ENCODE data around the gene HIBADH.

HIBADH gene

DNA sequence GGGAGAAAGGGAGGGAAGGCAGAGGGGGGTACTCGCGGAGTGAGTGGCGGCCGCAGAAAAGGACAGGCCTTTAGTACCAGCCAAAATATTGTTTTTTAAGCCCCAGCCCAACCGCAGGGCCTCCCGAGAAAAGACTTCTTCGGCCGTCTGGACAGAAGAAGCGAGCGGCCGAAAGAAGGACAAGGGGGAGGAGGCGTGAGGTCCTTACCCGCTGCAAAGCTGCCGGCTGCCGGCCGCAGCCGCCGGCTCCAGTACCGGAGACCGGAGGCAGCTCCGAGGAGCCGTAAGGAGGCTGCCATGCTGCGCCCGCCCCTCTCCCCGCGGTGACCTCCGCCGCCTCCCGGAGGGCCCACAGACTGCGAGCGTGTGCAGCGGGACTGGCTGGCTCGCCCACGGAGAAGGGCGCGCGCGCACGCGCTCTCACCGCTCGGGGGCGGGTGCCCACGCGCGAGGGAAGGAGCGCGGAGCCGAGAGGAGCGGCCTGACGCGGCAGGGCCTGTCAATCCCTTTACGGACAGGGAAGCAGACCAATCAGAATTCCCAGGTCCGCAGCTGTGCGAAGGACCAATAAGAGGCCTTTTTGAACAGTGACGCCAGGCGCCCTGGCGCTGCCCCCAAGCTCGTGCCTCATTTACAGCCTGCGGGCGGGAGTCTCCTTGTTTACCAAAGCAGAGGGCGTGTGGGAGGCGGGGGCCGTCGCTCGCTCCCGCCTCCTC, at the start of gene HIBADH:
HIBADH (minus strand) TSS at position 394 of the 716 bp plus-strand sequence; CDS start at position 299, 95 bp downstream.
- DNase-seq (ENCODE audit: low read depth) = peak; percentile 92

DNA sequence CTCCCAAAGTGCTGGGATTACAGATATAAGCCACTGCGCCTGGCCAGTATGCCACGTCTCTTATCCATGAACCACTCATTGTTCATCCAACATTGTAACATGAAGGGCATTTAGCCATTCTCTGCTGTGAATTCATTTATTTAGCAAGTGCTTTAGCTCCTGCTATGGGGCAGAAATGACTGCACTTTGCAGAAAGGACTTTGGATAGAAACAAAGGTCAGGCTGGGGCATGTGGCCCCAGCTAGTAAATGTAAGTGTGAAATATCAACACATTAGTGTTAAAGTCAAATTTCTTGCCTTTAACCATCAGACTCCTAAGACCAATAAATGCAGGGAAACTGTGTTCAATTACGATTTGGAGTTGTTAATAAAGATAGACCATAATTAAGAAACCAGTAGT, 49.5 kb upstream of the HIBADH start:
- no peak for DNase-seq (ENCODE audit: low read depth)

DNA sequence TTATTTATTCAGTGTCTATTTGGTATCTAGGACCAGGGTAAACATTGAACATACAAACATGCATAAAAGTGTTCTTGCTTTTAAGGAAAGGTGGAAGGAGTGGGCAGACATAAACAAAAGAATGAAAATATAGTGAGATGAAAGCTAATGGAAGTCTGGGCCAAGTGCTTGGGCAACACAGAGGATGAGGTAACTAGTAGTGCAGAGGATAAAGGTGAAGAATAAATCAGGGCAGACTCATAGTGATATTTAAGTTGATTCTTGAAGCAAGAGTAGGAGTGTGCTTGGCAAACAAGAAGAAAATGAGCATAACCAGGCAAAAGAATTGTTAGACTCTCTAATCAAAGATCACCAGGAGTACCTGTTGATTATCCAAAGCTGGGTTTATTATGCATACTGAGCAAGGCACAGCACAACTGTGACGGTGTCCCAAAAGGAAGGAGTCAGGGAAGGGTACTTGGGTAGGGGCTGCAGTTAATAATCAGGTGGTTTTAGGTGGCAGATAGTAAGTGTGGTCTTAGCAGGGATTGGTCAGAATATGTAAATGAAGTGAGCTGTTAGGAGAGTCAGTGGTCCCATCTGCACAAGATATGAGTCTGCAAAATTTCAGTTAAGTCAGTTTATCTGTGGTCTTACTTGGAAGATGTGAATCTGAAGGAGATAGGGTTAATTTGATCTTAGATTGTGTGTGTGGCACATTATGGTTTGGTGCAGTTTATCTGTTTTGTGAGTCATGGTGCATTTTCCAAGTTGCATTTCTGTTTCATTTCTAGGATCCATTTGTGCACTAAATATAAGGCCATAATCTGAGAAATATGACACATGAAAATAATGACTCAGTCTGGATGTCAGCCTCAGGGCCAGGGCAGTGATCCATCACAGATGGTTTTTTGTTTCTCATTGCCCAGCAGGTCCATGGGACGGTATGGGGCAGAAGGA, 46.7 kb upstream of the HIBADH start:
- no peak for DNase-seq (ENCODE audit: low read depth)

DNA sequence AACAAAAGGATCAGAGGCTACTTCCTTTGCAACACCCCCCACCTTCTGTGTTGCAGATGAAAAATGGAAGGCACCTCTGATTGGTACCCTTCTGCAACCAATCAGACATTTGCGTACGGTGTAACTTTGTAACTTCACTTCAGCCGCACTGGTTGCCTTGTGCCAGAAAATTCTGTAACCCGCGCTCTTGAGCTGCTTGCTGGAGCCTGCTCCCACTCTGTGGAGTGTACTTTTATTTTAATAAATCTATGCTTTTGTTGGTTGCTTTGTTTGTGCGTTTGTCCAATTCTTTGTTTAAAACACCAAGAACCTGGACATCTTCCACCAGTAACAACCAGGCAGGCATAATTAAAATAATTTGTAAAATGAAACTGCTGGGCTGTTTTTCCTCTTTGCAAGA, 45.8 kb upstream of the HIBADH start:
- DNase-seq (ENCODE audit: low read depth) = no peak

GRCh38 chr7:27705200-27705594, 42.5 kb upstream of the HIBADH start:
- DNase-seq (ENCODE audit: low read depth) = no peak

GRCh38 chr7:27704422-27705199, 41.9 kb upstream of the HIBADH start:
- DNase-seq (ENCODE audit: low read depth) = no peak

GRCh38 chr7:27703181-27703580, 40.5 kb upstream of the HIBADH start:
- no peak for DNase-seq (ENCODE audit: low read depth)

- DNase-seq (ENCODE audit: low read depth) = no peak
Observed at GRCh38 chr7:27700501-27700900, 37.8 kb upstream of the HIBADH start.

GRCh38 chr7:27699751-27700150, 37.1 kb upstream of the HIBADH start:
- no peak for DNase-seq (ENCODE audit: low read depth)

DNA sequence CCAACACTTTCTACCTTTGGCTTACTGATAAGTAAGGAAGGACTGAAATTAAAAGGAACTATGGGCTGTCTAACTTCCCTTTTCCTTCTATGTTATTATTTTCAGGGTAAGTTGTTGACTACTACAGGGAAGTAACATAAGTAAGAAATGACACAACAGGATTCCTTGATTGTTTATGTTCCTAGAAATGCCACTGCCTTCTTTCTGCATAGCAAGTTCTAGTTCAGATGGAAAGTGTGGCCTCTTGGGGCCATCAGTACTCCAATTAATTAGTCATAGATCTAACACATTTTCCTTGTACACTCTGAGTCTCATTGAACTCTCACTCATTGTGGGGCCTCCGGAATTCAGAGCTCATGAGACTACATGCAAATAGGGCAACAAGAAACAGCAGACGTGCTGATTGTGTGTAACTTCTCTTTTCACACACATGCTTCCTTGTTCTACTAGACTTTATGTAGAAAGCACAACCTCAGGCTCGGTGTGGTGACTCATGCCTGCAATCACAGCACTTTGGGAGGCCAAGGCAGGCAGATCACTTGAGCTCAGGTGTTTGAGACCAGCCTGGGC, 35.3 kb upstream of the HIBADH start:
- no peak for DNase-seq (ENCODE audit: low read depth)

GRCh38 chr7:27695096-27695495, 32.4 kb upstream of the HIBADH start:
- no peak for DNase-seq (ENCODE audit: low read depth)

DNA sequence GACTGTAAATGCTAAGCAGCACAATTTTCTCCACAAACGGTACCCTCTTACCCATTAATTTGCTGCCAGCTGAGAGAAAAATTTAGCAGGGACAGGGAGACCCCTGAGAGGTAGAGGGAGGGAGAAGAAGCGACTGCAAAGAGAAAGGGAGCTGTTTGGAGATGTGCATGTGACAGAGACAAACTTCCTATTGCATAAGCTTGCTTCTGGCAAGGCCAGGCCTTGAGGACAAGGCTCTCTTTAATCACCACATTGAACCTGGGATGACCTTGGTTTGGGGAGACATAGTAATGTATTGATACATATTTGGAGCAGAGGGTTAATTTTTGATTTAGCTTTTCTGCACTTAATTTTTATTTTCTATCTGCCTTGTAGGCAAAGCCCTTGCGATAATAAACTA, 31.1 kb upstream of the HIBADH start:
- no peak for DNase-seq (ENCODE audit: low read depth)

- no peak for DNase-seq (ENCODE audit: low read depth)
Observed at GRCh38 chr7:27690649-27691048, 28.0 kb upstream of the HIBADH start.

- no peak for DNase-seq (ENCODE audit: low read depth)
Observed at GRCh38 chr7:27689591-27690164, 27.0 kb upstream of the HIBADH start.

DNA sequence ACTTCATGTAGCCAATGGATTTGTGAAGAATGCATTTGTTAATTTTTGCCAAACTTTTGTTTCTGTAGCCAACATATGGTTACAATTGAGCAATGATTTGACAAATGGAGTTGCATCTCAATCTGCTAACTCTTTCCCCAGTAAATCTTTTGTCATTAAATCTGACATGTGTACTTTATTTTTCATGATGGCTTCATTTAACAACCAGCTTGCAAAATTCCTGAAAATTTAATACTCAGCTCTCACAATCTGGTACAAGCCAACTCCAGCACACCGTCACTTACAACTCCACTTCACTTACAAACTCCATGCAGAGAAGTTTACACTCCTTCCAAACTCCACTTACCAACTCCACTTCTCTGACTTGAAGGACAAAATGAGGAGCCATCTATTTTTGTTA, 26.5 kb upstream of the HIBADH start:
- no peak for DNase-seq (ENCODE audit: low read depth)

DNA sequence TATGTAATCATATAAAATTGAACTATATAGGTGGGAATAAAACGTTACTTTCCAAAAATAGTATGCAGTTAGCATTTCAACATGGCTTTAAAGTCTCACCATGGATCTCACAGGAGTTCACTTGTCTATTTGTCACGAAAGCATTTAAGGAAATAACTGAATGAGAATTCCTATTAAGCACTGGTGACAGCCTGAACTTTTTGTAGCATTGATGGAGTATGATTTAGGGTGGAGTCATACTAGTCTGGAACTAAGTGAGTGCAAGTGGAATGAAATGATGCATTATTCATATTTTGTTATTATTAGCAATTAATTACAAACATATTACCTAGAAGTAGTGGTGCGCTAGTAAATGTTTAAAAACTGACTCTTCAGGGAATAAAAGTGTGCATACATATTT, 26.0 kb upstream of the HIBADH start:
- no peak for DNase-seq (ENCODE audit: low read depth)

- DNase-seq (ENCODE audit: low read depth) = no peak
Observed at GRCh38 chr7:27688056-27688455, 25.4 kb upstream of the HIBADH start.

GRCh38 chr7:27686315-27686714, 23.6 kb upstream of the HIBADH start:
- no peak for DNase-seq (ENCODE audit: low read depth)

GRCh38 chr7:27685893-27686292, 23.2 kb upstream of the HIBADH start:
- DNase-seq (ENCODE audit: low read depth) = no peak

DNA sequence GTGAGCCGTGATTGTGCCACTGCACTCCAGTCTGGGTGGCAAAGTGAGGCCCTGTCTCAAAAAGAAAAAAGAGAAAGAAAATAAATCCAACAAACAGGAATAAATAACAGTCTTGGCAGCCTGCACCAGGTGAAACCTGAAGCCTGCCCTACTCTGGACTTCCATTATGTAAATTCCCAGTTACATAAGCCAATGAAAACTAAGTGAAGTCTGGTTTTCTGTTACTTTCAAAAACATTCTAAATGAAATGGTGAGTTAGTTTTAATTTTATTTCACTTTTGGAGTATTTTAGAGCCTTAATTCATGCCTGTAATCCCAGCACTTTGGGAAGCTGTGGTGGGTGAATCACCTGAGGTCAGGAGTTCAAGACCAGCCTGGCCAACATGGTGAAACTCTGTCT, 22.5 kb upstream of the HIBADH start:
- no peak for DNase-seq (ENCODE audit: low read depth)

- DNase-seq (ENCODE audit: low read depth) = no peak
Observed at GRCh38 chr7:27684491-27684890, 21.8 kb upstream of the HIBADH start.

- DNase-seq (ENCODE audit: low read depth) = no peak
Observed at GRCh38 chr7:27680610-27681009, 17.9 kb upstream of the HIBADH start.

All from CMK (cell line).